Measurements from ENCODE around the gene KRTAP5-4.
"Not testable (repeated sequence)": the region's sequence is repeated elsewhere in the genome, so short reads cannot be mapped to it uniquely, and the experiment has no call there.

KRTAP5-4 gene

DNA sequence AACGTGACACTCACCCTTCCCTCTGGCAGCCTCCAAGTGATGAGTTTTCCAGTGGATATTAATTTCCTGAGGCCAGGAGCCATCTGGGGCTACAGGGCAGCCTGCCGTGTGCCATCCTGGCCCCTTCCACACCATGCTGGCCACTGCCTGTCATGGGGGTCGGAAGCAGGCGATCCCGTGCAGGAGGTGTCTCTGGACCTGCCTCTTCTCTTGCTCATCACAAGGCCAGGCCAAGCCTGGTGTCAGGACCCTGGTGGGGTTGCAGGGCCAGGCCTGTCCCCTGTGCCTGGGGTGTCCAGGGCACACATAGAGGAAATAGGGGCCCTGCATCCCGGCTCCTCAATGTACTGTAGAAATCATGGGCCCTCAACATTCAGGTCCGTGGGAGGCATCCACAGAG, 17.2 kb downstream of the KRTAP5-4 start:
- TF ChIP-seq CTCF (IDR thresholded peaks at IDR 0.05; ENCODE audit: low read length, missing control alignments): no peak
- H3K4me3 ChIP-seq (replicated peaks; ENCODE audit: low read depth, low read length): no peak overlapping the region
- DNase-seq (ENCODE audit: low read depth): no peak

GRCh38 chr11:1604181-1604580, 17.8 kb downstream of the KRTAP5-4 start:
- TF ChIP-seq CTCF (IDR thresholded peaks at IDR 0.05; ENCODE audit: low read length, missing control alignments): no peak

DNA sequence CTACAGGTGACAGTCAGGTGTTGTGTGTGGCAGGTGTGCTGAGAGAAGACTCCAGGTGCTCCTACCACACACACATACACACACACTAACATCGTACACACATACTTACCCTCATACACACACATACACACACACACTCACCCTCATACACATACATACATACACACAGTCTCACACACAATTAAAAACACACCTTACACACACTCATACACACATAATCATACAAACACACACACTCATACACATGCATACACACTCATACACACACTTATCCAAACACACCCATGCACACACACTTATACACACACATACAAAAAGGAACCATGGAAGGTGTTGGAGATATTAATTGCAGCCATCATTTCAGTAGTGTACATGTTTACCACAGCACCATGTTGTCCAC, 18.3 kb downstream of the KRTAP5-4 start:
- no peak overlapping the region for H3K4me3 ChIP-seq (replicated peaks; ENCODE audit: low read depth, low read length)
- no peak for DNase-seq (ENCODE audit: low read depth)
- TF ChIP-seq CTCF (IDR thresholded peaks at IDR 0.05; ENCODE audit: low read length, missing control alignments): no peak

More at GRCh38 chr11:1604181-1604580, 17.8 kb downstream of the KRTAP5-4 start:
- no peak overlapping the region for H3K4me3 ChIP-seq (replicated peaks; ENCODE audit: low read depth, low read length)
- DNase-seq (ENCODE audit: low read depth): no peak

DNA sequence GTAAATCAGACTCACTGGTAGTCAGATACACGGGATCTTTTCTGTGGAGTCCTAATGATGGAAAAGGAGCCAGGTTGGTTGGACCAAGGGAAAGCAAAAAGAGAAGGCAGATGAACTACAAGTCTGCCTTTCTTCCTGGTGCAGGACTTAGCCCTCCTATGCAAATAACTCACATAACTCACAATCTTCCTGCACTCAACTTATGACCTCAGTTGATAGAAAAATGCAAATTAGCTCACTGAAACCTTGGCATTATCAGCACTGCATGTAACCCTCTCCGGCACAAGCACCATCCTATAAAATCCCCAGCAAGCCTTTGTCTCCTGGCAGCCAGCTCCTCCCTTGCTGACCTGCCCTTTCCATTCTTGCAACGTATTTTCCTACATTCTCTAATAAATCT, 20.3 kb downstream of the KRTAP5-4 start:
- not testable (repeated sequence) for DNase-seq (ENCODE audit: low read depth); H3K4me3 ChIP-seq (replicated peaks; ENCODE audit: low read depth, low read length)

DNA sequence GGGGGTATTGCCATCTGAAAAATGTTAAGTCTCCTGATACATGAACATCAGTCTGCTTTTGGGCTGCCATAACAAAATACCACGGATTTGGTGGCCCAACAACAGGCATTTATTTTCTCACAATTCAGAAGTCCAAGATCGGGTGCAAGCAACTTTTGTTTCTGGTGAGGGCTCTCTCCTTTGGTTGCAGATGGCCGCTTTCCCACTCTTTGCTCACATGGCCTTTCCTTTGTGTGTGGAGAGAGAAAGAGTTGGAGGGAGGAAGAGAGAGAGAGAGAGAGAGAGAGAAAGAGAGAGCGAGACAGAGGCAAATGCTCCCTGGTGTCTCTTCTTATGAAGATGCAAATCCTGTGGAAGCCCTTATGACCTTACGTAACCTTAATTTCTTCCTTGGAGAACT, 21.3 kb downstream of the KRTAP5-4 start:
- no peak for DNase-seq (ENCODE audit: low read depth)
- no peak for TF ChIP-seq CTCF (IDR thresholded peaks at IDR 0.05; ENCODE audit: low read length, missing control alignments)
- H3K4me3 ChIP-seq (replicated peaks; ENCODE audit: low read depth, low read length): no peak overlapping the region

GRCh38 chr11:1598816-1599215, 23.1 kb downstream of the KRTAP5-4 start:
- no peak overlapping the region for H3K4me3 ChIP-seq (replicated peaks; ENCODE audit: low read depth, low read length)
- no peak for DNase-seq (ENCODE audit: low read depth)
- TF ChIP-seq CTCF (IDR thresholded peaks at IDR 0.05; ENCODE audit: low read length, missing control alignments): no peak

DNA sequence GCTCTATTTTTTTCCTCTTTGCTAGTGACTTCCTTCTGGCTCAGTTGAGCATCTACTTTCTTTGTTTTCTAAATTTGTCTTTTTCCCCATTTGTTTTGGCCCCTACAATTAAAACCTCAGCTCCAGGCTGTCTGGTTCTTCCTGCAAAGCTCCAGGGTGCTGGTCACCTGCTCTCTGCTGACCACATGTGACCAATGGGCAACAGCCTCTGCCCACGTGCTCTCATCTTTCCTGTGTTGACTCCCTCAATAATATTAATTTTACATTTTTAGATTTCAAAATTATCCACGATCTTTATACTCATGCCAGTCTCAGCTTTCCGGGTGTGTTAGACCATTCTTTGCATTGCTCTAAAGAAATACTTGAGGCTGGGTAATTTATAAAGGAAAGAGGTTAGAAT, 23.5 kb downstream of the KRTAP5-4 start:
- not testable (repeated sequence) for DNase-seq (ENCODE audit: low read depth); H3K4me3 ChIP-seq (replicated peaks; ENCODE audit: low read depth, low read length)

DNA sequence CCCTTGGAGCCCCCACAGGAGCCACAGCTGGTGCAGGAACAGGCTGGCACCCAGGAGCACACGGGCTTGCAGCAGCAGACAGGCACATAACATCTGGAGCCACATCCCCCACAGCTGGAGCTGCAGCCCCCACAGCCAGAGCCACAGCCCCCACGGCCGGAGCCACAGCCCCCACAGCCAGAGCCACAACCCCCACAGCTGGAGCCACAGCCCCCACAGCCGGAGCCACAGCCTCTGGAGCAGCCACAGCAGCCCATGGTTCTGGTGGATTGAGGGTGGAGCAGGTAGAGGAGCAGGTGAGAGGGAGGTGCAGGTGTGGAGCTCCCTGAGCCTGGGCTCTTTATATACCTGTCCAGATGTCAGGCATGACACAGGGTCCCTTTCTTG, 24.0 kb downstream of the KRTAP5-4 start, which contains the start of gene KRTAP5-2:
Gene KRTAP5-2, minus strand, starts transcription at position 301 of the 387 bp plus-strand sequence. Its CDS starts 44 bp downstream, at position 257.
- DNase-seq (ENCODE audit: low read depth): no peak
- TF ChIP-seq CTCF (IDR thresholded peaks at IDR 0.05; ENCODE audit: low read length, missing control alignments): no peak
- no peak within 1 kb of the TSS for H3K4me3 ChIP-seq (replicated peaks; ENCODE audit: low read depth, low read length)
